Kidney glomerular epithelial cell (primary cell): ENCODE data around the gene DDHD1.
"Not testable (repeated sequence)": the region's sequence is repeated elsewhere in the genome, so short reads cannot be mapped to it uniquely, and the experiment has no call there.

Source experiments
- DNase-seq: peaks from one replicate; lab custom pipeline; 2025; lab: John Stamatoyannopoulos, UW

DDHD1 gene

GRCh38 chr14:53152887-53153701 is at the start of gene DDHD1:
TSS of gene DDHD1 (minus strand) at chr14:53153323. CDS start at chr14:53153098, 225 bp downstream.
- DNase-seq = peak; percentile 66

GRCh38 chr14:53195949-53196348 is 42.8 kb upstream of the DDHD1 start:
- DNase-seq = no peak

DNA sequence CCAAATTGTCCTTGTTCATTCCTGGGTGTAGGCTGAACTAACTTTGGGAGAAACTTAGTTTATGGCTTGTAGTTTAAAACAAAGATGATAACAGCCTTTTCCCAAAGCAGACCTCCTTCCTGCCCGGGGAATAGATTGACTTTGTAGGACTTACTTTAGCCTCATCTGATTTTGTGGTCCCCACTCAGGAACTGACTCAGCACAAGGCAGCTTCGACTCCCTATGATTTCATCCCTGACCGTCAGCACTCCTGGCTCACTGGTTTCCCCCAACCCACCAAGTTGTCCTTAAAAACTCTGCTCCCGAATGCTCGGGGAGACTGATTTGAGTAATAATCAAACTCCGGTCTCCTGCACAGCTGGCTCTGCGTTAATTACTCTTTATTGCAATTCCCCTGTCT is 40.1 kb upstream of the DDHD1 start:
- no peak for DNase-seq

DNA sequence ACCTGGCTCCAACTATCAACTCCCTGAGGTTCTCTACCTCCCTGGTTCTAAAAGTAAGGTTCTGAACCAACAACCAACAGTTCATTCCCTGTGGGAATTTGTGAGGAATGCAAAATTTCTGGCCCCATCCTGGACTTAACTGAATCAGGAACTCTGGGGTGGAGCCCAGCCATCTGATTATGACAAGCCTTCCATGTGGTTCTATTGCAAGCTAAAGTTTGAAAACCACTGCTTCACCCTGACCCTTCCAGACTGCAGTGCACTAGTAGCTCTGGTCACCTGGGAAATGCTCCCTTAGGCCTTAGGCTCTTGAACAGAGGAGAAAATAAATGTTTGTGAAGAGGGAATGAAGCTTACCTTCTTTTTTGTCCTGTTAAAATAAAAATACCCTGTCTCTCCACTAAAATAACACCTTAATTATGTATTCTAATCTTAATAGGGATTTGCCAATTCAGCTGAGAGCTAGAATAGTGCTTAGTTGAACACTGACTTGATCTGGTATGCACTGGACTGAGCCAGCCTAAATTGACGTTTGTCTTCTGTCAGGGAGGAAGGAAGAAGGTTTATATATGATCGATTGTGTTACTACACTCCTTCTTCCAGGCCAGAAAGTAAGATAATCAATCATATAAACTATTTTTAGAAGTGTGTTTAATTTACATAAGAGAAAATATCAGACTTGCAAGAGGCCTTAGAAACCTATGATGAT is 39.1 kb upstream of the DDHD1 start:
- no peak for DNase-seq

- DNase-seq = no peak
Measured at GRCh38 chr14:53190938-53191337, 37.8 kb upstream of the DDHD1 start.

GRCh38 chr14:53187921-53188463 is 34.9 kb upstream of the DDHD1 start:
- no peak for DNase-seq

DNA sequence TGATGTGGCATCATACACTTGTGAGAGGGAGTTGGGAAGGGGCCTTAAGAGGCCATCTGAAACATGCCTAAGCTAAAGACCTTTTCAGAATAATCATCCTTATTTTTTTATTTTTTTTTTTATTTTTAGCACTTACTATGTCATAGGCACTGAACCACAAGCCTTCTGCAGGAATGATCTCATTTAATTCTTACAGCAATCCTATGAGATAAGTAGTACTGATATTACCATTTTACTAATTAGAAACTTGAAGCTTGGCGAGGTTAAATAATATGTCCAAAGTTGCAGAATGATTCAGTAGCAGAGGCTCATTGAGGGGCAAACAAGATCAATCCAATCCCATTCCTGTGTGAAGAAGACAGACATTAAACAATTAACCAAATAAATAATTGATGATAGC is 33.4 kb upstream of the DDHD1 start:
- DNase-seq = no peak

- DNase-seq = no peak
Measured at GRCh38 chr14:53183611-53184010, 30.5 kb upstream of the DDHD1 start.

- no peak for DNase-seq
Measured at GRCh38 chr14:53183056-53183455, 29.9 kb upstream of the DDHD1 start.

- not testable (repeated sequence) for DNase-seq
Measured at GRCh38 chr14:53181463-53182081, 28.4 kb upstream of the DDHD1 start.

DNA sequence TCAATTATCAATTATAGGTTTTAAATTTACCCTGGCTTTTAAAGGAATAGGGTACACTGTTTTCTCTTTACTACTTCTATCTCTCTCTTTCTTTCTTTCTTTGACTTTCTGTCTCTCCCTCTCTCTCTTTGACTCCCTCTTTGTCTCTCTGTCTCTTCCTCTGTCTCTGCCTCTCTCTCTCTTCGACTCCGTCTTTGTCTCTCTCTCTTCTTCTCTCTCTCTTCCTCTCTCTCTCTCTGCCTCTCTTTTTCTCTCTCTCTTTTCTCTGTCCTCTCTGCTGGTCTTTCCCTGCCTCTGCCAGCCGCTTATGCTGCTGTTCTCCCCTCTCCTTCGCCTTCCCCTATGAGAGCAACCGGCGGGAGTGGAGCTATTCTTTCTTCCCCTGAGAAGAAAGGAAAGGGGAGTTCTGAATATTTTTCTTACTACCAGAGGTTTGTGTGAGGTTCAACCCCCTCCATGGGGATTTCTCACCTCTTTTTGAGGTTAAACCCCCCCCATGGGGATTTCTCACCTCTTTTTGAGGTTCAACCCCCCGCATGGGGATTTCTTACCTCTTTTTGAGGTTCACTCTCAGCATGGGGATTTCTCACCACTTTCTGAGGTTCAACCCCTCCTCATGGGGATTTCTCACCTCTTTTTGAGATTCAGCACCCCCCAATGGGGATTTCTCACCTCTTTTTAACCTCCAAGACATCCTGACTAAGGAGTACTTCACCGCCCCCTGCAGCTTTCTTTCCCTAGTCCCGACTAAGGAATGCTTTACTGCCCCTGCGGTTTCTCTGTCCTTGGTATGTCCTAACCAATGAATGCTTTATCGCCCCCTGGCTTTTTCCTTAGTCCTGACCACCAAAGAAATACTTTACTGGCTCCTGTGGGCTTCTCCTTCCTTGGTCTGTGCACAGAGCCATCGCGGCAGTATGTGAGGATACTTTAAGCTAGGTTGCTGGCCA is 27.4 kb upstream of the DDHD1 start:
- DNase-seq = no peak

DNA sequence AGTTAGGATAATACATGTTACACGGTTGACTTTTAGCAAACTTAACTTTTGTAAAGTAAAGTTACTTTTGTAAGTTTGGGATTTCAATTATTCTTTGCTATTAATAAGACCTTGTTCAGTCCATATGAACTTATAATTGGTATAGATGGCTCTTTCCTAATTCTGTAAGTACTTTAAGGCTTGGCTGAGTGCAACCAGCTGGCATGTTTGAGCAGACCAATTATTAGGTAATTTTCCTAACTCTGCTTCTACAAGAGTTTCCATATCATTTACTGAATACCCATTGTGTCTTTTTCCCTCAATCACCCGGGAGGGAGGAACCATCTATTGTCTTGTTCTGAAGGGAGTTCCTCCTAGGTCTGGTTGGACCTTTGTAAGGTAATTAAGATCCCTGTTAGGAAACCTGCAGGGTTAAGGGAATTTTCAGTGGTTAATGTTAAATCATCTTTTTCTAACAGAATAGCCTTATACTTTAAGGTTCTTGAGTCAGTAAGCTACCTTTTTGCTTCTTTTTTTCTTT is 26.4 kb upstream of the DDHD1 start:
- DNase-seq = not testable (repeated sequence)

DNA sequence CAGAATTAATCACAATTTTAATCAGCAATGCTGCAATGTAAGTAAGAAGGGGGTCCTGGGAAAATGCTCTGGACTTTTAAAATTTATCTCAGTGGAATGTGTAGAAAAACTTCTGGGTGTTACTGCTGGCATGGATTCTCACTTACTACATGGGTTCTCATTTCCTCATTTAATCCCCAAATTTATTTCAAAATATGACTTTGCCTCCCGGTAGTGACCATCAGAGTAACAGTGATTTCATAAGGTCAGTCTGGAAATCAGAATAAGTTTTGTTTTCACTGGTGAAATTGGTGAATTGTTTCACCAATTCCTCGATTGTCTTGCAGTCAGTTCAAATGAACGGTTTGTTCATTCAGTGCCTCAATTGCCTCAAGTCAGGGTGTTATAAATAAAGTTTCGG is 22.3 kb upstream of the DDHD1 start:
- DNase-seq = no peak

- no peak for DNase-seq
Measured at GRCh38 chr14:53174918-53175317, 21.8 kb upstream of the DDHD1 start.

GRCh38 chr14:53168786-53169185 is 15.7 kb upstream of the DDHD1 start:
- DNase-seq = no peak

DNA sequence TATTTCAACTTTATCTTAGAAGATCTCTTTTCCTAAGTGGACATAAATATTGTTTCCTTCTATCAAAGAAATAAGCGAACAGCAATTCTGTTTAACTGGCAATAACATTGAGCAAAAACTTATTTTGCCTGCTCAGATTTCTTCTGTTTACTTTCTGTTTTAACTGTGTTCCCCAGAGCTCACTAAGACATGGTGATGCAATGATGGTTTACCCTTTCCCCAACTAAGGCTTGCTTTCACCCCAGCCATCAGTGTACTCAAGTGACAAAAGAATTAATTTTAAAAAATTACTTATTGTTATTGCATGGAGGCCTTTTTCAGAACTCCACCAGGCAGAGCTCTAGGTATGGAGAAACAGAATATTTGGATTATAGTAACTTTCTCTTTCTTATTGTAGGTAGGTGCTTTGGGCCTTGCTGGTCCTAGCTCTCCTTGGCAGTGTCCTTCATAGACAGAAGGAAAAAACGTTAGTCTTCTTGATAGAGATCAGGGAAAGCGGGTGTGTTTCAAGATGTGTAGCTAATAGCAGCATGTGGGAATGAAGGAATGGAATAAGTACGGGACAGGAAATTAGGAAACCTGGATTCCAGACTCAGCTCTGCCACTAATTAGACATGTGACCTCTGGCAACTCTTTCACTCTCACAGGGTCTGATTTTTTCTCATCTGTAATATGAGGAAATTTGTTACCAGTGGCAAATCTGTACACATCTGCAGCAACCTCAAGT is 14.6 kb upstream of the DDHD1 start:
- DNase-seq = no peak

DNA sequence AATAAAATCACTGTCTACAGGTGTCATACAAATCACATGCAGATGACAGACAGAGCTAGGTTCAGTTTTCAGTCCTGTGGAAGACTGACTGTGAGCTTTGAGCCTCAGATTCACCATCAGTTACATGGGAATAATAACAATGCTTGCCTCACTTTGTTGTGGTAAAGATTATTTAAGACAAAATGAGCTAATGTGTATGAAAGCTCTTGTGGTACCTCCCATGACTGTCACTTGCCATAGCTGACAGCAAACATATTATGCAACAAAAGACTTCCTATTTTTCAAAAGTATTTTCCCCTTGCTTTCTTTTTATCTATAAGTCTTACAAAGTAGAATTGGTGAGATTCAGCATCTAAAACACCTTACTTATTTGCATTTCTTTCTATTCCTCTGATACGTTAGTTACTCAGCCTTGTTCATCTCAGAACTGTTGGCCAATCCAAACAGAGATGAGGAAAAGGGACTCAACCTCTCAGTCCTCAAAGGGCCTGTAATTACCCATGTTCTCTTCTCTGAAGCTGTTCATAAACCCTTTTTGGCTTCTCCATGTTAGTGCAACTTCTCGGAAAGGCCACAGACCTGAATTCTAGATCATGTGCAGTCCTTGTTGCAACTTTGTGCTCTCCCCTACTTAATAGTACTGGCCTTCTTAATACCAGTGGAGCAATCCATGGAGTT is 8.8 kb upstream of the DDHD1 start:
- no peak for DNase-seq

- DNase-seq = no peak
Measured at GRCh38 chr14:53156238-53156637, 3.1 kb upstream of the DDHD1 start.

GRCh38 chr14:53153702-53154112 is 584 bp upstream of the DDHD1 start:
- no peak for DNase-seq
